NCI-H446 treated with DMSO at 0.1 percent for 48 hours (cell line): ENCODE measurements around the gene P4HB.
A peak's percentile ranks its signal among the peaks of the same experiment; 100 is the strongest.

Experiments
- DNase-seq: peaks from one replicate; lab custom pipeline; 2025; lab: John Stamatoyannopoulos, UW

The P4HB gene

GRCh38 chr17:81831563-81831956 lies 28.8 kb downstream of the P4HB start:
- no peak for DNase-seq

GRCh38 chr17:81829858-81830257 lies 30.5 kb downstream of the P4HB start:
- no peak for DNase-seq

- no peak for DNase-seq
Observed at GRCh38 chr17:81828656-81829055, 31.7 kb downstream of the P4HB start.

GRCh38 chr17:81825841-81826466 lies 34.4 kb downstream of the P4HB start:
- DNase-seq: no peak

GRCh38 chr17:81824595-81824994 lies 35.7 kb downstream of the P4HB start:
- DNase-seq: no peak

GRCh38 chr17:81823820-81824550 lies 36.4 kb downstream of the P4HB start:
- no peak for DNase-seq

- no peak for DNase-seq
Observed at GRCh38 chr17:81822996-81823819, 37.1 kb downstream of the P4HB start.

GRCh38 chr17:81822312-81822637 lies 38.1 kb downstream of the P4HB start:
- DNase-seq: no peak

- peak; percentile 50 for DNase-seq
Observed at GRCh38 chr17:81821603-81822311, 38.6 kb downstream of the P4HB start.

GRCh38 chr17:81821147-81821546 lies 39.2 kb downstream of the P4HB start:
- DNase-seq: no peak

GRCh38 chr17:81819708-81820107 lies 40.6 kb downstream of the P4HB start:
- no peak for DNase-seq

- no peak for DNase-seq
Observed at GRCh38 chr17:81817758-81818147, 42.6 kb downstream of the P4HB start.

- no peak for DNase-seq
Observed at GRCh38 chr17:81815646-81815986, 44.7 kb downstream of the P4HB start.

GRCh38 chr17:81814748-81815645 lies 45.3 kb downstream of the P4HB start:
- no peak for DNase-seq

- no peak for DNase-seq
Observed at GRCh38 chr17:81813861-81814683, 46.3 kb downstream of the P4HB start.

GRCh38 chr17:81813371-81813684 lies 47.0 kb downstream of the P4HB start:
- DNase-seq: no peak

GRCh38 chr17:81812571-81813370 lies 47.6 kb downstream of the P4HB start:
- DNase-seq: no peak

- DNase-seq: no peak
Observed at GRCh38 chr17:81811705-81812570, 48.4 kb downstream of the P4HB start.
